A549 (cell line): Measurements from ENCODE around the gene TESMIN.

Experiments used
- CHD2 ChIP-seq: fragments of 150-350 bp; IDR thresholded peaks from 2 replicates; pipeline ENCODE4 v1.6.1; 2014; ENCODE audit warnings: low read length; ENCODE audit not compliant: partially characterized antibody
- CTCF ChIP-seq: fragments of >200 bp; sonication (Bioruptor Twin); formaldehyde crosslinking; IDR thresholded peaks from 3 replicates; pipeline ENCODE4 v1.5.1; 2016
- EP300 ChIP-seq, 2 experiments: fragments of >200 bp; sonication (Bioruptor Twin); formaldehyde crosslinking; IDR thresholded peaks; 2 replicates in 1 of 2; 3 replicates in 1 of 2; pipeline ENCODE4 v1.6.1; 2016 to 2017
- JUN ChIP-seq, 2 experiments: fragments of >200 bp; sonication (Bioruptor Twin); formaldehyde crosslinking; IDR thresholded peaks; 2 replicates in 1 of 2; 3 replicates in 1 of 2; pipeline ENCODE4 v1.6.1; 2016 to 2017
- MAFK ChIP-seq: fragments of 450-650 bp; IDR thresholded peaks from 2 replicates; pipeline ENCODE4 v1.6.1; 2014; ENCODE audit not compliant: partially characterized antibody
- POLR2A ChIP-seq: IDR thresholded peaks from 2 replicates; pipeline ENCODE4 v1.6.1; 2012; ENCODE audit warnings: mild to moderate bottlenecking, low read length
- SMC3 ChIP-seq: fragments of >200 bp; sonication (Bioruptor Twin); formaldehyde crosslinking; IDR thresholded peaks from 3 replicates; pipeline ENCODE4 v1.6.1; 2018; ENCODE audit warnings: inconsistent platforms
- TP53 ChIP-seq: fragments of 250-450 bp; sonication (Bioruptor Pico); IDR thresholded peaks from 2 replicates; pipeline ENCODE4 v1.5.0; 2021; ENCODE audit warnings: mild to moderate bottlenecking, moderate library complexity
- ZSCAN20 ChIP-seq: fragments of 250-450 bp; sonication (Bioruptor Pico); IDR thresholded peaks from 2 replicates; pipeline ENCODE4 v1.8.0; 2022; ENCODE audit warnings: mild to moderate bottlenecking, moderate library complexity
- TF ChIP-seq, protein P1 (sequence below): fragments of 150-350 bp; IDR thresholded peaks from 2 replicates; pipeline ENCODE4 v1.6.1; 2014; ENCODE audit warnings: low read depth, mild to moderate bottlenecking, low read length
- TF ChIP-seq, protein P2 (sequence below): IDR thresholded peaks from 2 replicates; pipeline ENCODE4 v1.6.1; 2012
- TF ChIP-seq, protein P3 (sequence below): IDR thresholded peaks from 2 replicates; pipeline ENCODE4 v1.6.1; 2012

DNA sequence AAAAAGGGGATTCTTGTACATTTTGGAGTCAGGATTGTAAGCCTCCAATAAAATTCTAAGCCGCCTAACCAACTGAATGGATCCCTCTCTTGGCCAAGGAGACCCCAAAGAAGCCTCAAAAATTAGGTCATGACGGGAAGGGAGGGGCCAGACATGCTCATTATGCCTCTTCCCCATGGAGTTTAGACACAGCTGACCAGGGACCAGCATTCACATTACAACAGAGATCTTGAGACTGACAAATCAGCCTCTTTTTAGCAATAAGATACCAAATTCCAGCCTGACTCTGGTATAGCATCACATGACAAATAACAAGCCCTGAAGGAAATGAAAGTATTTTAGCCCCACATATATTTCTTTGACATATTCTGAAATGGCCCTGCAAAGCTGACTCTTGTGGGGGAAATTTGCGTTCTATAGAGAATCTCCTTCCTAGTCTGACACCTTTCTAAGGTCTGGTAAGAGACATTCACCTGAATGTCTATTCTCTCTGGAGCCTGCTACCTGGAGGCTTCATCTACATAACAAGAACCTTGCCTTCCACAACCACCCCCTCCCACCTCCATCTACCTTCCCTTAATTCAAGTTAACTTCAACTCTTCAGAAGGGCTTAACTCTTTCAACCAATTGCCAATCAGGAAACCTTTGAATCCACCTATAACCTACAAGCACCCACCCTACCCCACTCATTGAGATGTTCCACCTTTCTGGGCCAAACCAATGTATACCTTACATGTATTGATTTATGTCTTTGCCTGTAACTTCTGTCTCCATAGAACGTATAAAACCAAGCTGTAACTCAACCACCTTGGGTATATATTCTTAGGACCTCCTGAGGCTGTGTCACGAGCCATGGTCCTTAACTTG lies 56.7 kb downstream of the TESMIN start:
- no peak for TF ChIP-seq CHD2
- TF ChIP-seq, protein P1, sequence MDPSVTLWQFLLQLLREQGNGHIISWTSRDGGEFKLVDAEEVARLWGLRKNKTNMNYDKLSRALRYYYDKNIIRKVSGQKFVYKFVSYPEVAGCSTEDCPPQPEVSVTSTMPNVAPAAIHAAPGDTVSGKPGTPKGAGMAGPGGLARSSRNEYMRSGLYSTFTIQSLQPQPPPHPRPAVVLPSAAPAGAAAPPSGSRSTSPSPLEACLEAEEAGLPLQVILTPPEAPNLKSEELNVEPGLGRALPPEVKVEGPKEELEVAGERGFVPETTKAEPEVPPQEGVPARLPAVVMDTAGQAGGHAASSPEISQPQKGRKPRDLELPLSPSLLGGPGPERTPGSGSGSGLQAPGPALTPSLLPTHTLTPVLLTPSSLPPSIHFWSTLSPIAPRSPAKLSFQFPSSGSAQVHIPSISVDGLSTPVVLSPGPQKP = no peak
- no peak for TF ChIP-seq JUN (IDR thresholded peaks at IDR 0.05)
- TF ChIP-seq CTCF = no peak
- TF ChIP-seq MAFK = no peak
- TF ChIP-seq POLR2A = no peak
- no peak for TF ChIP-seq TP53 (CRISPR knock-in tag)
- no peak for TF ChIP-seq SMC3
- TF ChIP-seq, protein P2, sequence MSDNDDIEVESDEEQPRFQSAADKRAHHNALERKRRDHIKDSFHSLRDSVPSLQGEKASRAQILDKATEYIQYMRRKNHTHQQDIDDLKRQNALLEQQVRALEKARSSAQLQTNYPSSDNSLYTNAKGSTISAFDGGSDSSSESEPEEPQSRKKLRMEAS = no peak
- no peak for TF ChIP-seq EP300 (IDR thresholded peaks at IDR 0.05)
- TF ChIP-seq ZSCAN20 = no peak
- TF ChIP-seq, protein P3, sequence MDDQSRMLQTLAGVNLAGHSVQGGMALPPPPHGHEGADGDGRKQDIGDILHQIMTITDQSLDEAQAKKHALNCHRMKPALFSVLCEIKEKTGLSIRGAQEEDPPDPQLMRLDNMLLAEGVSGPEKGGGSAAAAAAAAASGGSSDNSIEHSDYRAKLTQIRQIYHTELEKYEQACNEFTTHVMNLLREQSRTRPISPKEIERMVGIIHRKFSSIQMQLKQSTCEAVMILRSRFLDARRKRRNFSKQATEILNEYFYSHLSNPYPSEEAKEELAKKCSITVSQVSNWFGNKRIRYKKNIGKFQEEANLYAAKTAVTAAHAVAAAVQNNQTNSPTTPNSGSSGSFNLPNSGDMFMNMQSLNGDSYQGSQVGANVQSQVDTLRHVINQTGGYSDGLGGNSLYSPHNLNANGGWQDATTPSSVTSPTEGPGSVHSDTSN = no peak
